A204.1 (cell line): ENCODE measurements around the gene ALDH6A1.
A peak's percentile ranks its signal among the peaks of the same experiment; 100 is the strongest.

Source experiments
- FAIRE-seq: peaks from 2 replicates; lab custom pipeline; 2012; peaks lifted over from hg19 to GRCh38; lab: Jason Lieb, UNC

The ALDH6A1 gene

DNA sequence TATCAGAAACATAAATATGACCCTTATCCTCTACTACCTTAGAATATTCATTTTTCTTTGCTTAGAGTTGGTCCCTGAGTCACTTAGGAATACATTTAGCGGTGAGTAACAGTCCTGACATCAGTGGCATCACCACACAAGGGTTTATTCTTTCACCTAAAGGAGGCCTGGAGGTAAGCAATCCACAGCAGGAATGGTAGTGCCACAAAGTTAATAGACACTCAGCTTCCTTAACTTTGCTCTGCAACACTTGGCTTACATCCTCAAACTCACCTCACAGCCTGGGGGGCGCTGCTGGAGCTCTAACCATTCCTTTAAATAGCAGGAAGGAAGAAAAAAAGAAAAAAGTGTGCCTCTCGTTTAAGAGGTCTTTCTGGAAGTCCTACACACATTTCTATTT is 36.0 kb downstream of the ALDH6A1 start:
- FAIRE-seq = no peak

DNA sequence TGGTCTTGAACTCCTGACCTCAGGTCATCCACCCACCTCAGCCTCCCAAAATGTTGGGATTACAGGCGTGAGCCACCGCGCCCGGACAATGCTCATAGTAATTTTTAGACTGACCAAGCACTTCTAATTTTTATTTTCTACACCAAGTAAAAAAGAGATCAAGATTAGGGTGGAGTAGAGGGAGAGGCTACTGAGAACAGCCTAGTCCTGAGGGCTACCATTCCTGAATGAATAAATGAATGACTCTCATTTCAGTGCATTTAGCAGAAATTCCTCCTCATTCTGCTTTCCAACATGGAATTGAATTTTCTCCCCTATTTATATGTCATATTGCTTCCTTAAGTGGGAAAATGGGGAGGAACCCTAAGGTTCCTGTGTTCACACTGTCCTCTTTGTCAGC is 38.7 kb downstream of the ALDH6A1 start:
- FAIRE-seq = no peak

DNA sequence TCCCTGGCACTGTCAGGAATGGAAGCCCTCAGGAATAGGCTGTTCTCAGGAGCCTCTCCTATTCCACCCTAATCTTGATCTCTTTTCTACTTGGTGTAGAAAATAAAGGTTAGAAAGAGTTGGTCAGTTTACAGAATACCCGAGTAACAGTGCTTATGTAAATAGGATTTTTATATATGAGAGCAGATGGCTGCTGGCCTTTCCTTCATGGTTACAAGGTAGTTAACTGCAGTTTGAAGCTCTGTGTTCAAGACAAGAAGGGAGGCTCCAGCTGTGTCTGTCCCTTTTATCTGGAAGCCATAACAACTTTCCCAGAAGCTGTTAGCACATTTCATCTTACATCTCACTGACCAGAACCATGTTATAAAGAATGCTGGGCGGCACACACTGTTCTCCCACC is 42.0 kb downstream of the ALDH6A1 start:
- FAIRE-seq = no peak

DNA sequence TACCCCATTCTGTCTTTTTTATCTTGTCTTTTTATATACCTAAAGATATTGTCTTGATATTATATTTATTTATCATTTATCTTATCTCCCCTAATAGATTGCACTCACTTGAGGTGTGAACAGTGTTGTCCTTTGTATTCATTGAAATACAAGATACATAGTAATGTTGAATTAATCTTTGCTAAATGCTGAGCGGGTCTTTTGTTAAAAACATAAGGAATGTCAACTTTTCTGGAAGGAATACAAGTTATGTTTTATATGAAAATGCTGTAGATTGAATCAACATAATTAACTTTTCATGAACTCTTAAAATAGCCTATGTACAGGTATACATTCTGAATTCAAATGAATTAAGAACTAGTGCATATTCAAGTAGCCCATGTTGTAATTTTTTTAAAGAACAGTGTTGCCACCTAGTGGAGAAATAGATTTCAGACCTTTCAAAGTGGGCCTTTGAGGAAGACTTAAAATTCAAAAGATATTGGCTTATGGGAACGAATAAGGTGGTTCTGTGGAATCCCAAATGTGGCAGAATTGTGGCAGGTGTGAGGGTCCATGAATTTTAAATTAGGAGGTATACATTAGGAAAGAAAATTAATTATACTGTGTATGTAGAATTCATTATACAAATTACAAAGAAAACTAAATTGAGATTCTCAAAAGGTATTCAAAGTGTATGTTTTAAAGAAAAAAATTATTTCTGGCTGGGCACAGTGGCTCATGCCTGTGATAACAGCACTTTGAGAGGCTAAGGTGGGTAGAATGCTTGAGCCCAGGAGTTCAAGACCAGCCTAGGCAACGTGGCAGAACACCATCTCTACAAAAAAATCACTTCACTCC is 46.0 kb downstream of the ALDH6A1 start:
- FAIRE-seq = peak; percentile 97

DNA sequence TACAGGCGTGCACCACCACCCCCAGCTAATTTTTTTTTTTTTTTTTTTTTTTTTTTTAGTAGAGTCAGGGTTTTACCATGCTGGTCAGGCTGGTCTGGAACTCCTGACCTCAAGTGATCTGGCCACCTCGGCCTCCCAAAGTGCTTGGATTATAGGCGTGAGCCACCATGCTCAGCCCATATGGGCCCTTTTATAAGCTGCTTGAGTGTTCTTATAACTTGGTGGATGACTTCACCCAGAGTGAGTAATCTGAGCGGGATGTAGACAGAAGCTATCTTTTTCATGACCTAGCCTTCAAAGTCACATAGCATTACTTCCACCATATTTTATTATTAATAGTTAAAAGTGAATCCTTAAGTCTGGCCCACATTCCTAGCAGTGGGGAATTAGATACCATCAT is 48.7 kb downstream of the ALDH6A1 start:
- FAIRE-seq = no peak

DNA sequence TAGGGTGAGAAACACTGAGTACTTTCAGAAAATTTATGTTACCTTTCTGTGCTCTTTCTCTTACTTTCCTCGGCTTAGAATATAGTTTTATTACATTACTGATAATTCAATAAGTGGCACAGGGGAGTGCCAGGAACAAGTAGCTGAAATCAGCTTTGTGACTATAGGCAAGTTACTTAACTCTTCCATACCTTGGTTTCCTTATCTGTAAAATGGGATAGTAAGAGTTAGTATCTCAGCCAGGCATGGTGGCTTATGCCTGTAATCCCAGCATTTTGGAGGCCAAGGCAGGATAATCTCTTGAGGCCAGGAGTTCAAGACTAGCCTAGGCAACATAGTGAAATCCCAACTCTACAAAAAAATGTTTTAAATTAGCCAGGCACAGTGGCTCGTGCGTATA is 49.7 kb downstream of the ALDH6A1 start:
- no peak for FAIRE-seq

DNA sequence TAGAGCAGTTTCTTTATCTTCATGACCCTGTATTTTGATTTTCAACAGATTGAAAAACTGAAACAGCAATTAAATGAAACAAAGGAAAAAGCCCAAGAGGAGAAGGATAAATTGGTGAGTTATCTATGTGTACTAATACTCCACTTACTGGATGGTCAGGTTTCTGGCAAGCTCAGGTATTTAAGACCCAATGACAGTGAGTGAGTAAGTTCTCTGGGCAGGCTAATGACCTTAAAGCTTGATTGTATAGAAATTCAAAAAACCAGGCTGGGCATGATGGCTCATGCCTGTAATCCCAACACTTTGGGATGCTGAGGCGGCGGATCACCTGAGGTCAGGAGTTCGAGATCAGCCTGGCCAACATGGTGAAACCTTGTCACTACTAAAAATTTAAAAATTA is 55.1 kb downstream of the ALDH6A1 start:
- no peak for FAIRE-seq

DNA sequence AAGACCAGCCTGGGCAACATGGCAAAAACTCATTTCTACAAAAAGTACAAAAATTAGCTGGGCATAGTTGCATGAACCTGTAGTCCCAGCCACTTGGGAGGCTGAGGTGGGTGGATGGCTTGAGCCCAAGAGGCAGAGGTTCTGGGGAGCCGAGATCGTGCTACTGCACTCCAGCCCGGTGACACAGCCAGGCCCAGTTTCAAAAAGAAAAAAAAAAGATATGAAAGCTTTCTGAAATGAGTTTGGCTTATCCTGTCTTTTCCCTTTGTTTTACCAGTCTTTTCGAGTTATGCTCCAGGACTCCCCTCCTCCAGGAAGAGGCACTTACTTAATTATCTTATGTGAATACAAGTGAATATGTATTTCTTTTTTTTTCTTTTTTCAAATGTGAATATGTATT is 61.9 kb downstream of the ALDH6A1 start:
- FAIRE-seq = no peak

DNA sequence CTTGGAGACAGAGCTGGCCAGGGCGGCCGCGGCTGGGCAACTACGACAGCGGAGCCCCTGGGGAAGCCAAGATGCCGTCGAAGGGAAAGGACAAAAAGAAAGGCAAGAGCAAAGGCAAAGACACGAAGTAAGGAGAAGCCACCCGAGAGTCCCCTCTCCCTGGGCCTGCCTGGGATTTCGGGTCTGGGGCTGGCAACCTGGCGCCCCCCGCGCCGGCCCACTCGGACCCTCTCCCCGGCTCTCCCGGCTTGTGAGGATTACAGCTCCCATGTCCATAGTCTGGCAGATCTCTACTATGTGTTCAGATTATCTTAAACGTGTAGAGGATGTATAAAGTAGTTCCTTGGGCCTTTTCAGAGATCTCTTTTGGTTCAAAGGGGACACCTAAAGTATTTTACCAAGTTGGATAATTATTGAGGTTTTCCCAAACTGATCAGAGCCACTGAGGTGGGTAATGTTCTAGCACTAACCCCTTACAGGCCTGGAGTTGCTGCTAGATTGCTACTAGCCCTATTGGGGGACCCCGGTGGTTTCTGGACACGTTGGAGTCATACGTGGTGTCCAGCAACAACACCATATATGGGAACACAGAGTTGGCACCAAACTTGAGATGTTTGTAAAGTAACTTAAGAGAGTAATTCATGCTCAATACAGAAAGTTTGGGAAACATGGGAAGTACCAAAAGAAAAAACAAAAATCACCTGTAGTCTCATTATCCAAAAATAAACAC is 64.7 kb downstream of the ALDH6A1 start:
- FAIRE-seq = no peak

DNA sequence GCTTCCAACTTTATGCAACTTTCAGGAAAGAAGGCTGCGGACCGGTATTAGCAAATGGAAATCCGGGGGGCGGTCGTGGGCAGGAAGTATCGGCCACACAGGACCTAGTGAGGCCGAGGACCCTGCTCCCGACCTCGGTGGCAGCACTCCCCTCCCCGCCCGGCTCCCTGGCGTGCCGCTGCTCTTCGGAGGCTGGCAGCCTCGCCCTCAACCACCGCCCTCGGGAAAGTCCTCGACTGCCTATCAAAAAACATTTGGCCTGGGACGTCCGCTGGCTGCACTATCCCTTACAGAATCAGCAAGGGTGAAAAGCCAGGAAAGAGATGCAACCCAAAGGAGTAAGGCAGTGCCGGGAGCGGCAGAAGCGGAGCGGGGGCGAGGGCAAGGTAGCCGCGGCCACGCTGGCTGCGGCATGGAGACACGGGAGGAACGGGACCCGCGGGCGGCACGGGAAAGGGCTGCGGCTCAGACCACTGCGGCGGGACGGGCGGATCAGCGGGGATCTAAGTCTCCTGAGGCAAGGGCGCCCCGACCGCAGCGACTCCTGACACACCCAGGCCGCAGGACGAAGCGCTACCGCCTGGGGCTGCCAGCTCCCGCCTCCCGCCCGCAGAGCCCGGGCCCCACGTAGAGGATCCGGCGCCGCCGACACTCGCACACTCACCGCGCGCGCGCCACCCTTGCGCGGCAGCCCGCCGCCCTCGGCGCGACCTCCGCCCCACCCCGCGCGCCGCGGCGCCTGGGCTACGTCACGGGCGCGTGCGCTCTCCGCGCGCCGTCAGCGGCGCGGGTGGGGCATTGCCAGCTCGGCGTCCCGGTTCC is 65.5 kb downstream of the ALDH6A1 start, which contains the start of the genes BBOF1 and ENTPD5:
Gene BBOF1 (plus strand): TSS at position 764 of the 822 bp plus-strand sequence. CDS start 130 bp downstream, outside the sequence.
Gene ENTPD5 (minus strand): TSS at position 703 of the 822 bp plus-strand sequence. CDS start 31,186 bp downstream, outside the sequence.
- FAIRE-seq = no peak

DNA sequence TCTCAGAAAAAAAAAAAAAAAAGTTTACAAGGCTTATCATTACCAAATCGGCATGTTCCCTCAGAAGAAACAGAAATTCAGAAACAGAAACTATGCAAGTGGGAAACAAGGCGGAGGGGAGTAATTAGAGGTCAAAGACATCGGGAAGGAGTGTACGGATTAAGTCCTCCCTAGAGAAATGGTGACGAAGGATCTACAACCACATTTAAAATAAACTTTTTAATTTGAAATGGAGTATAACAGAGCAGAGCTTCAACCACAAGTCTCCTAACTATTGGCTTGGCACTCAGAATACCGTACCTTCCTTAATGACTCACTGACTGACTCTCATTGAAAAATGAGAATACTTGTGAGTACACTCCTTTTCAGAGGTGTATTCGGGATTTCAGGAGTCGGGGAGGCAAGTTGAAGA is 66.1 kb downstream of the ALDH6A1 start:
- FAIRE-seq = no peak

DNA sequence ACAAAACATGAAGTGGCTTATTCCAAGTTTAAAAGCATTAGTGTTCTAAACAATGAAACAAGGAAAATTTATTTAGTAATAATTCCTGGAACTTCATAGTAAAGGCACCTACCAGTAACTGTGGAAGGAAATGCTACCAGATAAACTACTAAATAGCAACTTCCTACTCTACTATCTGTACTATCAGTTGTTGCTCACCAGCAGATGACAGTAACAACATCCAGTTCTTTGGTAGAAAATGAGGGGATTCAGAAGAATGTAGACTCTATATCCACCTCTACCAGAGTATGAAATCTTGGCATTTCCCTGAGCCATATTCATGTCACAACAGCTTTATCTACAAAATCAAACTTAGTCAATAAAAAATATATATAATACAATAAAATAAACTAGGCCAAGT is 68.3 kb downstream of the ALDH6A1 start:
- FAIRE-seq = no peak

DNA sequence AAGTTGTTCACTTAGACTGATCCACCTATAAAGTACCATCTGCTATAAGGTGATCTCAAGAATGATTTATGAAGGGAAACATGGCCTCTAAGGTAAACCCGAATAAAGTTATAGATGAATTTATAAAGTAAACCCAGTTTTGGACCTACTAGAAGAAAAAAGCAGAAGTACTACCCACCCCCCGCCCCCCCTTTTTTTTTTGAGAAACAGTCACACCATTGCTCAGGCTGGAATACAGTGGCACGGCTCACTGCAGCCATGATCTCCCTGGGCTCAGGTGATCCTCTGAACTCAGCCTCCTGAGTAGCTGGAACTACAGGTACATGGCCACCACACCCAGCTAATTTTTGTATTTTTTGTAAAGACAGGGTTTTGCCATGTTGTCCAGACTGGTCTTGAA is 69.1 kb downstream of the ALDH6A1 start:
- FAIRE-seq = no peak

DNA sequence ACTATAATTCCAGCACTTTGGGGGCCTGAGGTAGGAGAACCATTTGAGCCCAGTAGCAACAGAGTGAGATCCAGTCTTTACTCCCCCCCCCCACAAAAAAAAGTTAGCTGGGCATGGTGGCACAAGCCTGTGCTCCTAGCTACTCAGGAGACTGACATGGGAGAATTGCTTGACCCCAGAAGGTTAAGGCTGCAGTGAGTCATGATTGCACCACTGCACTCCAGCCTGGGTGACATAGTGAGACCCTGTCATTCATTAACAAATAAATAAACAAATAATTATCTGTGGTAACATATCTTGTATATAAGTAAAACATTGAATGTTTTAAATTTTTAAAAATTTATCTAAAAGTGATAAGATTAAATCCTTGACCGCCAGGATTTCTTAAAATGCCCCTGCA is 70.0 kb downstream of the ALDH6A1 start:
- FAIRE-seq = no peak

DNA sequence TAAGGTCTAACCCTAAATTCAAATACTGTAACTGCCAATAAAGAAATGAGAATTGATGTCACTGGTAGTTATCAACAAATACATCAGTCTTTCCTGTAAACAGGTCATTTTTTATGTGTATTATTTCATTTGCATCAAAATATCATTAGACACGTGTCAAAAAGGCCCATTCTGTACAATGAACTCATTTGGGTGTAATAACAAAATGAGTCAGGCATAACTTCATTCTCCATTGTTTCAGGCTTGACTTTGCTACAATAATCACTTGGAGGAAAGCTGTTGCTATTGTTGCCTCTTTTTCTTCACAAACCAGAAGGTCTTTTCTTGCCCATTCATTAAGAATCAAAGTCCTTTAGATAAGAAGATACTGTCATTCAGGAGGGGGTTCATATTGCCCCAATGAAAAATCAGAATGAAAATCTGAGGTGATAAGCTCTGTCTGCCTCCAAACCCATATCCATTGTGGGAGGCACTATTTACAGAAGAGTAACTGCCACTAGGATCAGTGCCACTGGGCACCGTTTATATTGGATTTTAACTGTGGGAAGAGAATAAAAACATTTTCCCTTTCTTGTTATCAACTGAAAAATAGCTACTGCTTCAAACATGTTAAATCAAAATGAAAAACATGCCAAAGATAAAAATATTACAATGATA is 75.3 kb downstream of the ALDH6A1 start:
- no peak for FAIRE-seq
